Body of pancreas (tissue), 4 donors: ENCODE data around the gene ABLIM3.

Experiments used
- POLR2A ChIP-seq, 3 donors: fragments of 450-650 bp; IDR thresholded peaks; one replicate each; pipeline ENCODE4 v1.6.1; 2016; ENCODE audit warnings: antibody characterized with exemption in 3 of 3, mild to moderate bottlenecking in 2 of 3
- TF ChIP-seq, protein P1 (sequence below), 7 experiments: fragments of 450-650 bp in 4 of 7; fragments of 200-600 bp in 3 of 7; sonication (generic) in 3 of 7; IDR thresholded peaks; one replicate each; pipeline ENCODE4 v1.5.1; 2016 to 2019; ENCODE audit warnings: antibody characterized with exemption in 7 of 7

DNA sequence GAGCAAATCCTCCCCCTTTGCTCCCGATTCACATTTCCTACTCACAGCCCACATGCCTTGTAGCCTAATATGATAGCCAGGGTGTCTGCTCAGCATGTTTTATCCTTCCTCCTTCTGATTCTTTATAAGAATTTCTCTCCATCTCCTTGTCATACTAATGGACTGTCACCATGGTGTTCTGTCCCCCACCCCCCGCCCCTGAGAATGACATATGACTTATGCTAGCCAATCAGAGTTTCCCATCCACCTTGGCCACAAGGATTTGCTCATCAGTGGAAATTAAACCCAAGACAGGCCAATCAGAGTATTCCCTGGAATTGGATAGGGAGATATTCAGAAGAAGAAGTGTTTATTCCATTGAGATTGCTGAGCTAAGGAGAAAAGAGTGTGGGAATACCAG is 16.0 kb downstream of the ABLIM3 start:
- TF ChIP-seq, protein P1, sequence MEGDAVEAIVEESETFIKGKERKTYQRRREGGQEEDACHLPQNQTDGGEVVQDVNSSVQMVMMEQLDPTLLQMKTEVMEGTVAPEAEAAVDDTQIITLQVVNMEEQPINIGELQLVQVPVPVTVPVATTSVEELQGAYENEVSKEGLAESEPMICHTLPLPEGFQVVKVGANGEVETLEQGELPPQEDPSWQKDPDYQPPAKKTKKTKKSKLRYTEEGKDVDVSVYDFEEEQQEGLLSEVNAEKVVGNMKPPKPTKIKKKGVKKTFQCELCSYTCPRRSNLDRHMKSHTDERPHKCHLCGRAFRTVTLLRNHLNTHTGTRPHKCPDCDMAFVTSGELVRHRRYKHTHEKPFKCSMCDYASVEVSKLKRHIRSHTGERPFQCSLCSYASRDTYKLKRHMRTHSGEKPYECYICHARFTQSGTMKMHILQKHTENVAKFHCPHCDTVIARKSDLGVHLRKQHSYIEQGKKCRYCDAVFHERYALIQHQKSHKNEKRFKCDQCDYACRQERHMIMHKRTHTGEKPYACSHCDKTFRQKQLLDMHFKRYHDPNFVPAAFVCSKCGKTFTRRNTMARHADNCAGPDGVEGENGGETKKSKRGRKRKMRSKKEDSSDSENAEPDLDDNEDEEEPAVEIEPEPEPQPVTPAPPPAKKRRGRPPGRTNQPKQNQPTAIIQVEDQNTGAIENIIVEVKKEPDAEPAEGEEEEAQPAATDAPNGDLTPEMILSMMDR (IDR thresholded peaks at IDR 0.05): no peak
- no peak for TF ChIP-seq POLR2A (IDR thresholded peaks at IDR 0.05)
